Natural killer cell treated with Interleukin-12 subunit alpha and Interleukin-12 subunit beta and Interleukin-15 and Interleukin-18, amount 100 ng/mL, for 72 hours (primary cell): ENCODE measurements around the gene EIF2A. TPM values are rescaled to one million over a fixed set of nuclear protein-coding genes. Genes with fewer than 3 reads are reported as not detected.
A peak's percentile ranks its signal among the peaks of the same experiment; 100 is the strongest.
"Not testable (repeated sequence)": the region's sequence is repeated elsewhere in the genome, so short reads cannot be mapped to it uniquely, and the experiment has no call there.

ENCODE experiments used
- ATAC-seq, 2 donors: fragments of 150-1000 bp; cut with Tn5 transposase in 1 of 2; sonication (Bioruptor Pico), chemical (Tn5 transposase) in 1 of 2; 2 replicates each; pipeline ENCODE4 v1.10.0; 2021
- DNase-seq: peaks from one replicate; pipeline ENCODE4 v3.0.0; 2022; ENCODE audit warnings: low spot score
- H3K27ac Mint-ChIP-seq, 2 donors: 1 replicate in 1 of 2; 2 replicates in 1 of 2; pipeline ENCODE4 v1.8.0; 2022; ENCODE audit warnings: mixed read lengths in 2 of 2, mild to moderate bottlenecking in 1 of 2, moderate library complexity in 1 of 2
- H3K27me3 Mint-ChIP-seq, 2 donors: 1 replicate in 1 of 2; 2 replicates in 1 of 2; pipeline ENCODE4 v1.8.0; 2022; ENCODE audit warnings: mixed read lengths in 2 of 2
- H3K36me3 Mint-ChIP-seq: one replicate; pipeline ENCODE4 v1.8.0; 2022; ENCODE audit warnings: mixed read lengths
- H3K4me1 Mint-ChIP-seq, 2 donors: 1 replicate in 1 of 2; 2 replicates in 1 of 2; pipeline ENCODE4 v1.8.0; 2022; ENCODE audit warnings: low read depth in 2 of 2, mixed read lengths in 2 of 2, mild to moderate bottlenecking in 1 of 2
- H3K4me3 Mint-ChIP-seq: one replicate; pipeline ENCODE4 v1.8.0; 2022; ENCODE audit warnings: mixed read lengths
- H3K9me3 Mint-ChIP-seq: 2 replicates; pipeline ENCODE4 v1.8.0; 2022; ENCODE audit warnings: mixed read lengths
- total RNA-seq, 2 donors: library from RNA; stranded (reverse); gene quantifications; one replicate each; pipeline ENCODE4 v1.2.3, GENCODE V29; 2022

Gene EIF2A
- total RNA-seq = 100 to 1,000 TPM in 1 of 2 donors, 10 to 100 TPM in 1; 98.0 to 114 TPM

- peak; percentile 95 to 97 for ATAC-seq
- H3K4me1 Mint-ChIP-seq = peaks cover 40 to 53% of the 10 kb centered on the region in 2 donors
- no peaks in the 10 kb centered on the region for H3K27me3 Mint-ChIP-seq
- peak; percentile 100 for DNase-seq
- H3K9me3 Mint-ChIP-seq = no peaks in the 10 kb centered on the region
- peak within 1 kb of the TSS; percentile 94 to 98 for H3K27ac Mint-ChIP-seq
- peak within 1 kb of the TSS; percentile 96 for H3K4me3 Mint-ChIP-seq
- peaks cover 32% of the 10 kb centered on the region for H3K36me3 Mint-ChIP-seq
These were observed at the start of gene EIF2A, which contains the start of gene SERP1 for GRCh38 chr3:150546226-150547044. TSS of gene EIF2A (plus strand) at chr3:150546787. CDS start at chr3:150546803, 16 bp downstream. TSS of gene SERP1 (minus strand) at chr3:150546496. CDS start at chr3:150546135, 361 bp downstream.

DNA sequence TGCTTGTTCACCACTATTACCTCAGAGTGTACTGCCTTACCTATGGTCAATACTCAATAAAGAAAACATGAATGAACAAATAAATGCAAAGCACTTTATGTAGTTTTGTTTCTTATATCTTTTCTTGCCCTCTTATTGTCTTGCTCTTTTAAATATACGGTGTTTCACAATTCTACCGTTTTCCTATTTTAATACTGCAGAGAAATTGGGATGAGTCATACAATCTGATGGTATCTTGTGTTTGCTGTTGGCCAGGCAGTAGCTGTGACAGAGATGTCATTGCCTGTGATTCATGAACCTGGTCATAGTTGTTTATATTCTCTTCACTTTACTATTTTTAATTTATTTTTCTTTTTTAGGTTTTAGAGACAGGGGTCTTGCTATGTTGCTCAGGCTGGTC is 48.6 kb upstream of the EIF2A start:
- Mint-ChIP-seq H3K4me3 (no peak overlapping the region), H3K27me3 (peaks cover 0 to 2% of the 10 kb centered on the region in 2 donors), H3K9me3 (no peaks in the 10 kb centered on the region), H3K4me1 (peaks cover 0 to 6% of the 10 kb centered on the region in 2 donors), H3K36me3 (peaks cover 6% of the 10 kb centered on the region), H3K27ac (no peak overlapping the region)
- ATAC-seq = no peak
- DNase-seq = no peak

DNA sequence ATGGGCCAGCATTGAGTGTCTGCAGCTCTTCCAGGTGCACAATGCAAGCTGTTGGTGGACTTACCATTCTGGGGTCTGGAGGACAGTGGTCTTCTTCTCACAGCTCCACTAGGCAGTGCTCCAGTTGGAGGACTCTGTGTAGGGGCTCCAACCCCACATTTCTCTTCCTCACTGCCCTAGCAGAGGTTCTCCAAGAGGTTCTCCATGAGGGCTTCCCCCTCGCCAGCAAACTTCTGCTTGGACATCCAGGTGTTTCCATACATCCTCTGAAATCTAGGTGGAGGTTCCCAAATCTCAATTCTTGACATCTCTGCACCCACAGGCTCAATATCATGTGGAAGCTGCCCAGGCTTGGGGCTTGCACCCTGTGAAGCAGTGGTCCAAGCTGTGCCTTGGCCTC is 45.6 kb upstream of the EIF2A start:
- not testable (repeated sequence) for DNase-seq, H3K27me3 Mint-ChIP-seq, H3K4me3 Mint-ChIP-seq, H3K36me3 Mint-ChIP-seq, H3K27ac Mint-ChIP-seq, H3K4me1 Mint-ChIP-seq, ATAC-seq, H3K9me3 Mint-ChIP-seq

- Mint-ChIP-seq H3K36me3 (peaks cover 10% of the 10 kb centered on the region), H3K9me3 (no peaks in the 10 kb centered on the region), H3K27ac (no peak overlapping the region), H3K4me3 (no peak overlapping the region), H3K27me3 (peaks cover 13 to 26% of the 10 kb centered on the region in 2 donors), H3K4me1 (peaks cover 0 to 6% of the 10 kb centered on the region in 2 donors)
- ATAC-seq (peak in 1 of 2 donors; percentile 43), DNase-seq (no peak)
These were observed 43.0 kb upstream of the EIF2A start for GRCh38 chr3:150503402-150504099.

- Mint-ChIP-seq H3K36me3 (peaks cover 10% of the 10 kb centered on the region), H3K27me3 (peaks cover 15 to 36% of the 10 kb centered on the region in 2 donors), H3K4me3 (no peak overlapping the region), H3K4me1 (peaks cover 0 to 6% of the 10 kb centered on the region in 2 donors), H3K9me3 (no peaks in the 10 kb centered on the region), H3K27ac (no peak overlapping the region)
- ATAC-seq = no peak
- DNase-seq = no peak
These were observed 42.1 kb upstream of the EIF2A start for GRCh38 chr3:150504483-150504882.

DNA sequence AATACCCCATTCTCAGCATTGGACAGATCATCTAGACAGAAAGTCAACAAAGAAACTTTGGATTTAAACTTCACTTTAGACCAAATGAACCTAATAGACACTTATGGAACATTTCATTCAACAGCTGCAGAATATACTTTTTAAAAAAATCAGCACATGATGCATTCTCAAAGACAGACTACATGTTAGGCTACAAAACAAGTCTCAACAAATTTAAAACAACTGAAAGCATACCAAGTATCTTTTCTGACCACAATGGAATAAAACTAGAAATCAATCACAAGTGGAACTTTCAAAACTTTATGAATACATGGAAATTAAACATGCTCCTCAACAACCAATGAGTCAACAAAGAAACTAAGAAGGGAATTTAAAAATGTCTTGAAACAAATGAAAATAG is 38.2 kb upstream of the EIF2A start:
- no peaks in the 10 kb centered on the region for H3K9me3 Mint-ChIP-seq
- DNase-seq = no peak
- peaks cover 15 to 51% of the 10 kb centered on the region in 2 donors for H3K27me3 Mint-ChIP-seq

GRCh38 chr3:150509780-150510179 is 36.8 kb upstream of the EIF2A start:
- Mint-ChIP-seq H3K4me3 (no peak overlapping the region), H3K27ac (no peak overlapping the region), H3K4me1 (no peaks in the 10 kb centered on the region), H3K27me3 (peaks cover 15 to 51% of the 10 kb centered on the region in 2 donors), H3K9me3 (no peaks in the 10 kb centered on the region), H3K36me3 (peaks cover 4% of the 10 kb centered on the region)
- DNase-seq = no peak
- no peak for ATAC-seq

More for the DNA sequence above, 38.2 kb upstream of the EIF2A start:
- Mint-ChIP-seq H3K4me1 (no peaks in the 10 kb centered on the region), H3K27ac (no peak overlapping the region), H3K4me3 (no peak overlapping the region), H3K36me3 (peaks cover 4% of the 10 kb centered on the region)
- ATAC-seq = no peak

- Mint-ChIP-seq H3K27me3 (peaks cover 17 to 44% of the 10 kb centered on the region in 2 donors), H3K4me1 (no peaks in the 10 kb centered on the region), H3K4me3 (no peak overlapping the region), H3K36me3 (peaks cover 4% of the 10 kb centered on the region), H3K9me3 (no peaks in the 10 kb centered on the region), H3K27ac (no peak overlapping the region)
- DNase-seq = no peak
- ATAC-seq = no peak
These were observed 35.3 kb upstream of the EIF2A start for GRCh38 chr3:150511122-150511821.

DNA sequence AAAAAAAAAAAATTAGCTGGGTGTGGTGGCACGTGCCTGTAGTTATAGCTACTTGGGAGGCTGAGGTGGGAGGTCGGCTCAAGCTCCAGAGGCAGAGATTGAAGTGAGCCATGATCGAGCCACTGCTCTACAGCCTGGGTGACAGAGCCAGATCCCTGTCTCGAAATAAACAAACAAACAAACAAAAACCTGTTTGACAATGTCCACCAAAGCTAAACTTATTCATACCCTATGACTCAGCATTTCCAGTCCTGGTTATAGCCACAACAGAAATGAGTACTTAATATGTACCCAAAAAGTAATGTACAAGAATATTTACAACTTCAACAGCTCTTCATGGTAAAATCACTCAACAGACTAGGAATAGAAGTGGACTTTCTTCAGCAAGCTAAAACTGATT is 31.4 kb upstream of the EIF2A start:
- no peaks in the 10 kb centered on the region for H3K4me1 Mint-ChIP-seq
- DNase-seq = no peak
- no peaks in the 10 kb centered on the region for H3K36me3 Mint-ChIP-seq
- ATAC-seq = no peak
- H3K27ac Mint-ChIP-seq = no peak overlapping the region
- H3K4me3 Mint-ChIP-seq = no peak overlapping the region
- H3K9me3 Mint-ChIP-seq = no peaks in the 10 kb centered on the region
- H3K27me3 Mint-ChIP-seq = peaks cover 4 to 8% of the 10 kb centered on the region in 2 donors

GRCh38 chr3:150519026-150519425 is 27.6 kb upstream of the EIF2A start:
- no peak for ATAC-seq
- no peaks in the 10 kb centered on the region for H3K9me3 Mint-ChIP-seq
- no peaks in the 10 kb centered on the region for H3K36me3 Mint-ChIP-seq
- peaks cover 0 to 4% of the 10 kb centered on the region in 2 donors for H3K27me3 Mint-ChIP-seq
- no peak overlapping the region for H3K27ac Mint-ChIP-seq
- H3K4me1 Mint-ChIP-seq = no peaks in the 10 kb centered on the region
- no peak overlapping the region for H3K4me3 Mint-ChIP-seq
- no peak for DNase-seq

GRCh38 chr3:150520408-150520807 is 26.2 kb upstream of the EIF2A start:
- Mint-ChIP-seq H3K27ac (no peak overlapping the region), H3K9me3 (no peaks in the 10 kb centered on the region), H3K27me3 (peaks cover 0 to 3% of the 10 kb centered on the region in 2 donors), H3K4me3 (no peak overlapping the region), H3K36me3 (no peaks in the 10 kb centered on the region), H3K4me1 (no peaks in the 10 kb centered on the region)
- DNase-seq (no peak), ATAC-seq (no peak)

DNA sequence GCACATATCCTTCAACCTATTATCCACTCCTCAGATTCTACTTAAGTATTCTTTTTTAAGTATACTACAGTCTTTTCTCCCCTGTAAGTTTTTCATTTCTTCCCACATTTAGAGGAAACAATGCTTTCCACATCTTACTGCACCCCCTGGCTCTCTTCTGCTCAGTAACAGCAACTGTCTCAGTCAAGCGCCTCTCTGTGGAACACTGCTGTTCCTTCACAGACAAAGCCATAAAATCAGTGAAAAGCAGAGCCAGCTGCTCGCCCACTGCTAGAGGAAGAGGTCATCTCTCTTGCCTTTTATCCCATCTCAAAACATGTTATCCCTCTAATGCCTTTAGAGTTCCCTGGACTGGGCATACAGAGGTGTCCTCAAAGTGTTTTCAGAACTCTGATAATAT is 25.1 kb upstream of the EIF2A start:
- H3K36me3 Mint-ChIP-seq = no peaks in the 10 kb centered on the region
- no peak overlapping the region for H3K4me3 Mint-ChIP-seq
- no peaks in the 10 kb centered on the region for H3K9me3 Mint-ChIP-seq
- no peaks in the 10 kb centered on the region for H3K27me3 Mint-ChIP-seq
- DNase-seq (no peak), ATAC-seq (no peak)
- no peak overlapping the region for H3K27ac Mint-ChIP-seq
- no peaks in the 10 kb centered on the region for H3K4me1 Mint-ChIP-seq

GRCh38 chr3:150523538-150523937 is 23.0 kb upstream of the EIF2A start:
- DNase-seq (no peak), ATAC-seq (no peak)
- no peak overlapping the region for H3K27ac Mint-ChIP-seq
- H3K36me3 Mint-ChIP-seq = no peaks in the 10 kb centered on the region
- peaks cover 0 to 8% of the 10 kb centered on the region in 2 donors for H3K27me3 Mint-ChIP-seq
- no peak overlapping the region for H3K4me3 Mint-ChIP-seq
- no peaks in the 10 kb centered on the region for H3K9me3 Mint-ChIP-seq
- no peaks in the 10 kb centered on the region for H3K4me1 Mint-ChIP-seq
